ENCODE measurements around the gene VPS35L. TPM values are rescaled to one million over a fixed set of nuclear protein-coding genes. Genes with fewer than 3 reads are reported as not detected.
A peak's percentile ranks its signal among the peaks of the same experiment; 100 is the strongest.

VPS35L gene
- total and polyA plus RNA-seq, 4 donors: 27.4 to 65.4 (median 47.1) TPM

DNA sequence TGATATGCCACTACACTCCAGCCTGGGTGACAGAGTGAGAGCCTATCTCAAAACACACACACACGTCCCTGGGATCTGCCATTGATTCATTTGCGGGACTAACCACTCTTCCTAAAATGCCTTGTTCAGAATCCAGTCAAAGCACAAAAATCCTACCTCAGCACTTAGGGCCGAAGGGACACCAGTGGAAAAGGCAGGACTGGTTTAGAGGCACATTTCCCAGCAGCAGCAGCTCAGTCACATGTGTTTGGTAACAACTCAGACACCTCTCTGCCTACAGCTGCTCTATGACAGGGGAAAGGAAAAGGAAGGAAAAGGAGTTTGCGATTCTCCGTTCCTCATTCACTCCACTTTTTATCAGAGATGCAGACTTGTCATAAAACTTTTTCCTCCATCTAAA is 150.3 kb downstream of the VPS35L start:
- Histone ChIP-seq H3K9me3 (ENCODE audit: control insufficient read depth in 4 of 4, insufficient read depth in 3 of 4, low read length in 3 of 4) (no peaks in the 10 kb centered on the region), H3K27me3 (ENCODE audit: control insufficient read depth in 3 of 3, insufficient read depth in 3 of 3, low read length in 2 of 3) (no peaks in the 10 kb centered on the region), H3K4me3 (no peak overlapping the region), H3K4me1 (ENCODE audit: control insufficient read depth in 5 of 5, insufficient read depth in 5 of 5, low read length in 5 of 5) (peaks cover 0 to 17% (median 0%) of the 10 kb centered on the region in 5 donors), H3K36me3 (ENCODE audit: control insufficient read depth in 4 of 4, insufficient read depth in 4 of 4, low read length in 4 of 4) (peaks cover 3 to 50% (median 38%) of the 10 kb centered on the region in 4 donors), H3K27ac (ENCODE audit: low read depth in 1 of 2, low read length in 1 of 2) (peak overlapping the region in 1 of 2 donors; percentile 42), H3K9ac (ENCODE audit: insufficient read depth in 1 of 2, low read length in 2 of 2) (no peak overlapping the region)
- WGBS, 2 donors: 77 to 78% methylated on average over 5 of the region's 5 CpGs
- no peak for ATAC-seq (ENCODE audit: insufficient read depth, low FRiP score)
- TF ChIP-seq, protein P1, sequence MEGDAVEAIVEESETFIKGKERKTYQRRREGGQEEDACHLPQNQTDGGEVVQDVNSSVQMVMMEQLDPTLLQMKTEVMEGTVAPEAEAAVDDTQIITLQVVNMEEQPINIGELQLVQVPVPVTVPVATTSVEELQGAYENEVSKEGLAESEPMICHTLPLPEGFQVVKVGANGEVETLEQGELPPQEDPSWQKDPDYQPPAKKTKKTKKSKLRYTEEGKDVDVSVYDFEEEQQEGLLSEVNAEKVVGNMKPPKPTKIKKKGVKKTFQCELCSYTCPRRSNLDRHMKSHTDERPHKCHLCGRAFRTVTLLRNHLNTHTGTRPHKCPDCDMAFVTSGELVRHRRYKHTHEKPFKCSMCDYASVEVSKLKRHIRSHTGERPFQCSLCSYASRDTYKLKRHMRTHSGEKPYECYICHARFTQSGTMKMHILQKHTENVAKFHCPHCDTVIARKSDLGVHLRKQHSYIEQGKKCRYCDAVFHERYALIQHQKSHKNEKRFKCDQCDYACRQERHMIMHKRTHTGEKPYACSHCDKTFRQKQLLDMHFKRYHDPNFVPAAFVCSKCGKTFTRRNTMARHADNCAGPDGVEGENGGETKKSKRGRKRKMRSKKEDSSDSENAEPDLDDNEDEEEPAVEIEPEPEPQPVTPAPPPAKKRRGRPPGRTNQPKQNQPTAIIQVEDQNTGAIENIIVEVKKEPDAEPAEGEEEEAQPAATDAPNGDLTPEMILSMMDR (IDR thresholded peaks at IDR 0.05; ENCODE audit: control extremely low read depth, extremely low read depth): no peak
- DNase-seq: no peak

DNA sequence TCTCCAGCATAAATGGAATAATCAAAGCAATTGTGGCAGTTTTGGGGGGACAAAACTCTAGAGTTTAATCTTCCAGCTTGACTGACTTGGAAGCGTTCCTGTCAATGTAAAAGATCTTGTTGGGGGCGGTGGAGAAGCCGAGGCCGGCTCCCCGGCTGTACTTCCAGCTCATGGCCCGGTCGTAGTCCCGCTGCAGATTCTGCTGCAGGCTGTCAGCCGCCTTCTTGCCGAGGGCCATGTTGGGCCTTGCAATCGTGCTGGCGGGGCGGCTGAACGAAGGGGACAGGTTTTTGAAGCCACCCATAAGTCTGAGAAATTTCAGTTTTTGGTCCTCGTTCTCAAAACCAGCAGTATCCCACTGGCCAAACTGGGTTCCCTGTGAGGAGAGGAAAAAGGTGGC is 151.3 kb downstream of the VPS35L start:
- DNase-seq: no peak
- TF ChIP-seq, protein P1 (IDR thresholded peaks at IDR 0.05; ENCODE audit: control extremely low read depth, extremely low read depth): no peak
- no peaks in the 10 kb centered on the region for H3K27me3 ChIP-seq (ENCODE audit: control insufficient read depth in 3 of 3, insufficient read depth in 3 of 3, low read length in 2 of 3)
- WGBS, 2 donors: 97 to 98% methylated on average over 15 of the region's 15 CpGs
- no peak overlapping the region for H3K27ac ChIP-seq (ENCODE audit: low read depth in 1 of 2, low read length in 1 of 2)
- no peaks in the 10 kb centered on the region for H3K9me3 ChIP-seq (ENCODE audit: control insufficient read depth in 4 of 4, insufficient read depth in 3 of 4, low read length in 3 of 4)
- H3K9ac ChIP-seq (ENCODE audit: insufficient read depth in 1 of 2, low read length in 2 of 2): no peak overlapping the region
- H3K36me3 ChIP-seq (ENCODE audit: control insufficient read depth in 4 of 4, insufficient read depth in 4 of 4, low read length in 4 of 4): peaks cover 0 to 52% (median 39%) of the 10 kb centered on the region in 4 donors
- no peak overlapping the region for H3K4me3 ChIP-seq
- peaks cover 0 to 17% (median 0%) of the 10 kb centered on the region in 5 donors for H3K4me1 ChIP-seq (ENCODE audit: control insufficient read depth in 5 of 5, insufficient read depth in 5 of 5, low read length in 5 of 5)
- ATAC-seq (ENCODE audit: insufficient read depth, low FRiP score): no peak

DNA sequence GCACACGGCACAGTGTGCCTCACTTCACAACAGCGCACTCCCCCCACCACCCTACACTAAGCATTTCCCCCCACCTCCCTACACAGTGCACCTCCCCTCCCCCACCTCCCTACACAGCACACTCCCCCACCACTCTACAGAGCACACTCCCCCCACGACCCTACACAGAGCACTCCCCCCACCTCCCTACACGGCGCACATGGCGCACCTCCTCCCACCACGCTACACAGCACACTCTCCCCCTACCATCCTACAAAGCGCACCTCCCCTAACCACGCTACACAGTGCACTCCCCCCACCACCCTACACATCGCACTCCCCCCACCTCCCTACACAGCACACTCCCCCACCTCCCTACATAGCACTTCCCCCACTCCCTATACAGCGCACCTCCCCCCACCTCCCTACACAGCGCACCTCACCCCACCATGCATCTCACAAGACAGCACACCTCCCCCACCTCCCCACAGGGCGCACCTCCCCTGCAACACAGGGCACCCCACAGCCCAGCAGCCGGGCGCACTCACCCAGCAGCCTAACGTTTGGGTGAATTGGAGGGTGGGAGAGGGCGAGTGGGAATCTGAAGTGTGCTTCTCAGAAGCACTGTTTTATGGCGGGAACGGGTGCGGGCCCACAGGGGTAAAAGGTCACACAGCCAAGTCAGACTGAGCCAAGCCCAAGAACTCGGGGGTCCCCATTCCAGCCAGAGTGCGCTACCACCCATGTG is 152.2 kb downstream of the VPS35L start:
- Histone ChIP-seq H3K9ac (ENCODE audit: insufficient read depth in 1 of 2, low read length in 2 of 2) (no peak overlapping the region), H3K9me3 (ENCODE audit: control insufficient read depth in 4 of 4, insufficient read depth in 3 of 4, low read length in 3 of 4) (no peaks in the 10 kb centered on the region), H3K27ac (ENCODE audit: low read depth in 1 of 2, low read length in 1 of 2) (no peak overlapping the region), H3K4me3 (no peak overlapping the region), H3K36me3 (ENCODE audit: control insufficient read depth in 4 of 4, insufficient read depth in 4 of 4, low read length in 4 of 4) (peaks cover 0 to 57% (median 40%) of the 10 kb centered on the region in 4 donors), H3K4me1 (ENCODE audit: control insufficient read depth in 5 of 5, insufficient read depth in 5 of 5, low read length in 5 of 5) (peaks cover 0 to 17% (median 0%) of the 10 kb centered on the region in 5 donors), H3K27me3 (ENCODE audit: control insufficient read depth in 3 of 3, insufficient read depth in 3 of 3, low read length in 2 of 3) (no peaks in the 10 kb centered on the region)
- 86 to 89% methylated on average over 22 of the region's 22 CpGs for WGBS, 2 donors
- ATAC-seq (ENCODE audit: insufficient read depth, low FRiP score) (no peak), DNase-seq (no peak)
- TF ChIP-seq, protein P1 (IDR thresholded peaks at IDR 0.05; ENCODE audit: control extremely low read depth, extremely low read depth): no peak
